BLaER1 (cell line): ENCODE measurements around the gene DBX1.
"Not testable (repeated sequence)": the region's sequence is repeated elsewhere in the genome, so short reads cannot be mapped to it uniquely, and the experiment has no call there.

Experiments used
- H3K27ac ChIP-seq: shearing (Covaris generic); formaldehyde crosslinking; 2 replicates; pipeline ENCODE4 v1.8.1; 2022
- H3K27me3 ChIP-seq: shearing (Covaris generic); formaldehyde crosslinking; 2 replicates; pipeline ENCODE4 v1.8.1; 2022
- H3K36me3 ChIP-seq: shearing (Covaris generic); formaldehyde crosslinking; 2 replicates; pipeline ENCODE4 v1.8.1; 2022
- H3K4me1 ChIP-seq: shearing (Covaris generic); formaldehyde crosslinking; 2 replicates; pipeline ENCODE4 v1.8.1; 2022
- H3K4me2 ChIP-seq: shearing (Covaris generic); formaldehyde crosslinking; 2 replicates; pipeline ENCODE4 v1.8.1; 2022
- H3K4me3 ChIP-seq: shearing (Covaris generic); formaldehyde crosslinking; 2 replicates; pipeline ENCODE4 v1.8.1; 2022
- H3K9ac ChIP-seq: shearing (Covaris generic); formaldehyde crosslinking; 2 replicates; pipeline ENCODE4 v1.8.1; 2022
- H3K9me3 ChIP-seq: shearing (Covaris generic); formaldehyde crosslinking; 2 replicates; pipeline ENCODE4 v1.8.1; 2022
- H4K20me1 ChIP-seq: shearing (Covaris generic); formaldehyde crosslinking; 2 replicates; pipeline ENCODE4 v1.8.1; 2022
- Cebpa-rat ChIP-seq: shearing (Covaris generic); IDR thresholded peaks from 2 replicates; pipeline ENCODE4 v1.8.1; 2022

The DBX1 gene

DNA sequence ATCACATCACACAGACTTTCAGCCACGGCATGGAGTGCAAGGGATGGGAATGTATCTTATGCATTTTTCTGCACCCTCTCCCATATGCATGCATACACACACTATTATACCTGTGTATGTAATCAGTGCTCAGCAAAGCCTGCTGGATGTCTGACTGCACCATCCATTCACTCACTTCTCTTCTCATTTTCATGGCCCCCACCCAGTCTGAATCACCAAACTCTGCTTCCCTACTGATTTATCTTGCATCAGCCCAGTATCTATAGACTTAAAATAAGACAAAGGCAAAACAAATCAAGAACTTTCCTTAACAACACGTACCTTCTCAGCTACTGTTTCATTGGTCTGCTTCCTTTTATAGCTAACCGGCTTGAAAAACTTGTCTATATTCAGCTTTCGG lies 21.6 kb downstream of the DBX1 start:
- Histone ChIP-seq H3K9ac (no peak overlapping the region), H3K4me1 (no peaks in the 10 kb centered on the region), H3K27me3 (no peaks in the 10 kb centered on the region), H3K4me2 (no peak overlapping the region), H3K36me3 (no peaks in the 10 kb centered on the region), H3K9me3 (no peaks in the 10 kb centered on the region), H3K27ac (no peak overlapping the region), H3K4me3 (no peak overlapping the region), H4K20me1 (no peaks in the 10 kb centered on the region)
- TF ChIP-seq Cebpa-rat = no peak

DNA sequence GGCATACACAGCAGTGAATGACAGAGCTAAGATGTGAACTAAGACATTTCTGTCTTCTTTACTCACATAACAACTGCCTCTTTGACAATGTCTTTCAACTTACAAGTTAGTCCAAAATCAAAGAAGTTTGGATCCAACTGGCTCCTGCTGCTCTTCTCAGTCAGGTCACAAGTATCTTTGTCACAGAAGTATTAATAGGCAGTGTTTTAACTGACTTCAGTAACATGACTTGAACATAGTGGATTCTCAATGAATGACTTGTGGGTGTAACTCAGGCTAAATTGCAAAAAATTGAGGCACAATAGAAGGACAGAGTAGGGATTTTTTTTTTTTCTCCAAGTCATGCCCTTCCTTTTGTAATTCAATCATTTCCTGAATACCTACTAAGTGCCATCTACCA lies 22.6 kb downstream of the DBX1 start:
- Histone ChIP-seq H3K4me2 (no peak overlapping the region), H3K27me3 (no peaks in the 10 kb centered on the region), H3K9me3 (no peaks in the 10 kb centered on the region), H3K4me3 (no peak overlapping the region), H3K4me1 (no peaks in the 10 kb centered on the region), H3K27ac (no peak overlapping the region), H3K36me3 (no peaks in the 10 kb centered on the region), H3K9ac (no peak overlapping the region), H4K20me1 (no peaks in the 10 kb centered on the region)
- no peak for TF ChIP-seq Cebpa-rat

DNA sequence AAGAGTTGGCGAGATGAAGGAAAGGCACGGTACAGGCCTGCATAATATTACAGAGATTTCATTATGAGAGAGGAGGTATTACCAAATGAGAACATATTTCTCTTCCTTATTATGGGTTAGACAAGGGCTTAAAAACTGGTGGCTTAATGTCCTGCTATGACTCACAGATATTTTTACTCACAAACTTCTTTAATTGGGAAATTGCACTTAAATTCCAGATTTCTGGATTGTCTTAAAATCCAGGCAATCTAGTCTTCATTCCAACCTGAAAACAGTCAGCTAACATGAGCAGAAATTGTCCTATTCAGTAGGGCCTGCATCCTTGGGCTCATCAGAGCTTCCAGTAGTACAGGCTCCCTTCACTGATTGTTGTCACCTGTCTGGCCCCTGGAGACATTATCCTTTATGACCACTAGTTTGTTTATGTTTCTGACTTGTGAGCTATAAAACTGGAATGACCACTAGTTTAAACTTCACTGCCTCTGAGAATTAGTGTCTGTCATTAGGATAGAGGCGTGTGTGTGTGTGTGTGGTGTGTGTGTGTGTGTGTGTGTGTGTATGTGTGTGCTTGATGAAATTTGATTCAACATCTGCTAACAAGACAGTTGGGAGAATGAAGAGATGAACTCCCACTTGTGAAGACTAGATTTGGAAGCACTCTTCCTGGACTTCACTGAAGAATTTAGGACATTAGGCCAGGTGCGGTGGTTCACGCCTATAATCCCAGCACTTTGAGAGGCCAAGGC lies 25.1 kb downstream of the DBX1 start:
- Histone ChIP-seq H3K9ac (no peak overlapping the region), H3K9me3 (no peaks in the 10 kb centered on the region), H3K4me2 (no peak overlapping the region), H3K36me3 (no peaks in the 10 kb centered on the region), H3K27me3 (peaks cover 8% of the 10 kb centered on the region; the same call in 1 of the 2 replicates), H3K4me3 (no peak overlapping the region), H3K27ac (no peak overlapping the region), H3K4me1 (peaks cover 8% of the 10 kb centered on the region), H4K20me1 (no peaks in the 10 kb centered on the region)
- no peak for TF ChIP-seq Cebpa-rat

- H3K4me1 ChIP-seq = peaks cover 8% of the 10 kb centered on the region
- H3K27me3 ChIP-seq = peaks cover 8% of the 10 kb centered on the region; the same call in 1 of the 2 replicates
- H3K27ac ChIP-seq = no peak overlapping the region
- peak overlapping the region; percentile 96 for H3K4me2 ChIP-seq
- H4K20me1 ChIP-seq = no peaks in the 10 kb centered on the region
- no peaks in the 10 kb centered on the region for H3K36me3 ChIP-seq
- H3K4me3 ChIP-seq = peak overlapping the region; percentile 66
- H3K9ac ChIP-seq = peak overlapping the region; percentile 73; the same call in 1 of the 2 replicates
- no peak for TF ChIP-seq Cebpa-rat
- no peaks in the 10 kb centered on the region for H3K9me3 ChIP-seq
Observed at GRCh38 chr11:20132667-20133039, 27.6 kb downstream of the DBX1 start.

DNA sequence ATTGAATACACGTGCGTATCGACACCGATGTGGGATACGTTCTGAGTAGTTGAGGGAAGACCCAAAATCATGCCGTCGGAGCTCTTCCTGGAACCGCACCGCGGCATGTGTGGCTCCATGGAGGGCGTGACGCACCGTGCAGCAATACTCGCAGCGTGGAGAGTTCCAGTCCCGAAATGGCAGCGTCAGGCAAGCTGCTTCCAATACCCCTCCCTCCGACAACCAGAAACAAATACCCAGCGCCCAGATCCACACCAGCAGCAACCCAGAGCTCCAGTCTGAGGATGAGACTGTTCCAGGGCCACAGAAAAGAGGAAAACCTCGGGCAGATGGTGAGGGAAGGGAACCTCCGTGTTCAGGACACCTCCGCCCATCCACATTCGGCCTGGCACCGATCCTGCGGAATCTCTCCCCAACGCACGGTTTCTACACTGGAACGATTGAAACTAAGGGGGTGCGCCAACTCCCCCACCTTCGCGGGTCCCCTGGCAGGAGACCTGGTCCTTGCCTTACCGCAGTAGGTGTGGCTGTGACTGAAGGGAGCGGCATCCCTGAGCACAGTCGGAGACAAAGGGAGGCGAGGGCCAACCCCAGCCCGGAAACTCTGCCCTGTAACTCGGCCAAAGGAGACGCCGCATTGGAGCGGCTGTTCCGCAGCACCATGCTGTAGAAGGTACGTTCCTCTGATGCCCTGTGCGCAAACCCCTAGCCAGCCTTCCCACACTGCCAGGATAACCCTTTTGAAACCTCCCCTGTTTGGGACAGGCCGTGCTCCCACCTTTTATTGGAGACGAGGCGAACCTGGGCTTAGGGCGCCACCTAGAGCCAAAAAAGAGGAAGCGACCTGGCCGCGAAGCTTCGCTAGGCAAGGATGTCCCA lies 28.2 kb downstream of the DBX1 start:
- H3K4me3 ChIP-seq = peak overlapping the region; percentile 66
- peak overlapping the region; percentile 96 for H3K4me2 ChIP-seq
- H3K27ac ChIP-seq = peak overlapping the region; percentile 52
- H3K9me3 ChIP-seq = no peaks in the 10 kb centered on the region
- TF ChIP-seq Cebpa-rat = no peak
- H4K20me1 ChIP-seq = no peaks in the 10 kb centered on the region
- peaks cover 8% of the 10 kb centered on the region for H3K4me1 ChIP-seq
- H3K36me3 ChIP-seq = no peaks in the 10 kb centered on the region
- peaks cover 8% of the 10 kb centered on the region; the same call in 1 of the 2 replicates for H3K27me3 ChIP-seq
- H3K9ac ChIP-seq = peak overlapping the region; percentile 73

- Histone ChIP-seq H3K9me3 (no peaks in the 10 kb centered on the region), H3K9ac (no peak overlapping the region), H3K4me1 (peaks cover 8% of the 10 kb centered on the region), H3K27ac (no peak overlapping the region), H4K20me1 (no peaks in the 10 kb centered on the region), H3K36me3 (no peaks in the 10 kb centered on the region), H3K27me3 (peaks cover 8% of the 10 kb centered on the region; the same call in 1 of the 2 replicates), H3K4me3 (no peak overlapping the region), H3K4me2 (no peak overlapping the region)
- TF ChIP-seq Cebpa-rat = no peak
Observed at GRCh38 chr11:20129665-20130064, 30.6 kb downstream of the DBX1 start.

- H3K4me3 ChIP-seq, H3K4me2 ChIP-seq, H3K27me3 ChIP-seq, H3K9me3 ChIP-seq, H3K4me1 ChIP-seq, H3K9ac ChIP-seq, H4K20me1 ChIP-seq, H3K27ac ChIP-seq, H3K36me3 ChIP-seq: not testable (repeated sequence)
Observed at GRCh38 chr11:20128528-20128825, 31.8 kb downstream of the DBX1 start.

DNA sequence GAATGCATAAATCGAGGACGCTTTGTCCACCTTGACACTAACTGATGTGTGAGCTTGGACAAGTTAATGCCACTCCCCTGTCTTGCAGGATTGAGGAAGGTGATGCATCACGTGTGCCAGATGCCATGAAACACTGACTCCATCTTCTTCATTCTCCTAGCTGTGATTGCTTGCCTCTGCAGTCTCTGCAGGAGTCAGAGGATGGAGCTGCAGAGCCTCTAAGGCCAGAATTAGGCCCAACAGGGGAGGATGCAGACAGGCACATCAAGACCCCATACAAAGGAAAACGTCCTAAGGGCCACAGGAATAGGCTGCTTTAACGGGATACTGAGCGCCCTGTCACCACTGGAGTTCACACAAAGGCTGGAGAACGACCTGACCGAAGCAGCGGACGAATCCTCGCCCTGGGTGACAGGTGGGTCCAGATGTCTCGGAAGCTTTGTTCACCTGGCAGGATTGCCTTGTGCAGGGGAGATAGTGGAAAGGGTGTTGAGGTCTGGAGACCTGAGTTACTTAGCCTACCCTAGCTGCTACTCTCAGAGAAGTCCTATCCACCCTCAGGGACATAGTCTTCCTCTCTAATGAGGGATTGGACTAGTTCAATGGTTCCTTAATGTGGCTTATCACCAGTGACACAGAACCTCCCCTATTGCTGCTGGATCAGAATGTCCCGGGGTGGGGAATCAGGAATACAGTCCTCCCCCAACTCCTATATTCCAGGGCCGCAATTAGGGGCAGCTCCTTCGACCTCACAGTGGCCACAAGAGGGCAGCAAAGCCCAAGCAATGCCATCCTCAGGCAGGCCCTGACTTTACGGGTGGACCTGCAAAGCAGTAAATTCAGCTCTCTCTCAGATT lies 32.4 kb downstream of the DBX1 start:
- no peak for TF ChIP-seq Cebpa-rat
- no peak overlapping the region for H3K27ac ChIP-seq
- H3K4me3 ChIP-seq = no peak overlapping the region
- H4K20me1 ChIP-seq = no peaks in the 10 kb centered on the region
- peaks cover 8% of the 10 kb centered on the region; the same call in 1 of the 2 replicates for H3K27me3 ChIP-seq
- no peaks in the 10 kb centered on the region for H3K36me3 ChIP-seq
- H3K9ac ChIP-seq = no peak overlapping the region
- H3K9me3 ChIP-seq = no peaks in the 10 kb centered on the region
- H3K4me2 ChIP-seq = no peak overlapping the region
- H3K4me1 ChIP-seq = peaks cover 8% of the 10 kb centered on the region

GRCh38 chr11:20126724-20127123 lies 33.6 kb downstream of the DBX1 start:
- peaks cover 2% of the 10 kb centered on the region for H3K4me1 ChIP-seq
- no peaks in the 10 kb centered on the region for H3K9me3 ChIP-seq
- no peak overlapping the region for H3K9ac ChIP-seq
- no peak overlapping the region for H3K4me2 ChIP-seq
- no peaks in the 10 kb centered on the region for H3K36me3 ChIP-seq
- no peaks in the 10 kb centered on the region for H4K20me1 ChIP-seq
- TF ChIP-seq Cebpa-rat = no peak
- H3K27ac ChIP-seq = no peak overlapping the region
- no peak overlapping the region for H3K4me3 ChIP-seq
- peaks cover 4% of the 10 kb centered on the region; the same call in 1 of the 2 replicates for H3K27me3 ChIP-seq

DNA sequence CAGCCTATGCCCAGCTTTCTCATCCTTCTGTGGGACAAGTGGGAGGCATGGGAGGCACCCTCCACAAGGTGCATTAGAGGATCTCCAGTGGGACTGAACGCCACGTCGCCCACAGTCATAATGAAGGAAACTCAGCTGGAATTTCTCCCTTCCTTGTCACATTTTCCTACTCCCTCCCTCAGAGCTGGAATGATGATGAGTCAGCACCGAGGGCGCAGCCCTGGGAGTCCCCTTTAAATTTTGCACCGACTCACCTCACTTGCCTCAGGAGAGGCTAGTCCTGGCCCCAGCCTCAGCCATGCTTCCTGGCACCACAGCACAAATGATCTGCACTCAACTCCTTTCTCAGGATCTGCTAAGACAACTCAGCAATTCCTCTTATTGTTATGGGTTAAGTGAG lies 34.3 kb downstream of the DBX1 start:
- Histone ChIP-seq H4K20me1 (no peaks in the 10 kb centered on the region), H3K27ac (no peak overlapping the region), H3K27me3 (no peaks in the 10 kb centered on the region), H3K4me2 (no peak overlapping the region), H3K9ac (no peak overlapping the region), H3K4me1 (no peaks in the 10 kb centered on the region), H3K36me3 (no peaks in the 10 kb centered on the region), H3K9me3 (no peaks in the 10 kb centered on the region), H3K4me3 (no peak overlapping the region)
- TF ChIP-seq Cebpa-rat = no peak
